Measurements from ENCODE around the gene SLC25A29. TPM values are rescaled to one million over a fixed set of nuclear protein-coding genes. Genes with fewer than 3 reads are reported as not detected.

Gene SLC25A29
- total and polyA plus RNA-seq, 2 of the 13 experiments (the other 11 are each of a cell fraction or from before 2014, with no cell fraction given) = 12.2 to 17.2 TPM

DNA sequence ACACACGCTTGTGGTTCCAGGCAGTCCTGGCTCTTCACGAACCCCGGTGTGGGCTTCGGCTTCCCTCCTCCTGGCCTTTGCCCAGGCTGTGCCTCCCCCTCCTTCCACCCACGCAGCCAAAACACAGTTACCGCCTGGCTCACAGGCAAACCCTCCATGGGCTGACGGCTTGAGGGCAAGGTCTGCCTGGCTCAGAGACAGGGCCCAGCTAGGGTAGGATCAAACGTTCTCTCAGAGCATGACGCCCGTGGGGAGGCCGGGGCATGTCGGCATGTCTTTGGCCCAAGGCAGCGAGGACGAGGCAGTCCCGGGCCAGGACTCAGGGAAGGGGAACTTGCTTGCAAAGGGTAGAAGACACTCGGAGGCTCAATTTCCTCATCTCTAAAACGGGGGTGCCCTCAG, 19.0 kb upstream of the SLC25A29 start (continued):
- TF ChIP-seq, protein P1, sequence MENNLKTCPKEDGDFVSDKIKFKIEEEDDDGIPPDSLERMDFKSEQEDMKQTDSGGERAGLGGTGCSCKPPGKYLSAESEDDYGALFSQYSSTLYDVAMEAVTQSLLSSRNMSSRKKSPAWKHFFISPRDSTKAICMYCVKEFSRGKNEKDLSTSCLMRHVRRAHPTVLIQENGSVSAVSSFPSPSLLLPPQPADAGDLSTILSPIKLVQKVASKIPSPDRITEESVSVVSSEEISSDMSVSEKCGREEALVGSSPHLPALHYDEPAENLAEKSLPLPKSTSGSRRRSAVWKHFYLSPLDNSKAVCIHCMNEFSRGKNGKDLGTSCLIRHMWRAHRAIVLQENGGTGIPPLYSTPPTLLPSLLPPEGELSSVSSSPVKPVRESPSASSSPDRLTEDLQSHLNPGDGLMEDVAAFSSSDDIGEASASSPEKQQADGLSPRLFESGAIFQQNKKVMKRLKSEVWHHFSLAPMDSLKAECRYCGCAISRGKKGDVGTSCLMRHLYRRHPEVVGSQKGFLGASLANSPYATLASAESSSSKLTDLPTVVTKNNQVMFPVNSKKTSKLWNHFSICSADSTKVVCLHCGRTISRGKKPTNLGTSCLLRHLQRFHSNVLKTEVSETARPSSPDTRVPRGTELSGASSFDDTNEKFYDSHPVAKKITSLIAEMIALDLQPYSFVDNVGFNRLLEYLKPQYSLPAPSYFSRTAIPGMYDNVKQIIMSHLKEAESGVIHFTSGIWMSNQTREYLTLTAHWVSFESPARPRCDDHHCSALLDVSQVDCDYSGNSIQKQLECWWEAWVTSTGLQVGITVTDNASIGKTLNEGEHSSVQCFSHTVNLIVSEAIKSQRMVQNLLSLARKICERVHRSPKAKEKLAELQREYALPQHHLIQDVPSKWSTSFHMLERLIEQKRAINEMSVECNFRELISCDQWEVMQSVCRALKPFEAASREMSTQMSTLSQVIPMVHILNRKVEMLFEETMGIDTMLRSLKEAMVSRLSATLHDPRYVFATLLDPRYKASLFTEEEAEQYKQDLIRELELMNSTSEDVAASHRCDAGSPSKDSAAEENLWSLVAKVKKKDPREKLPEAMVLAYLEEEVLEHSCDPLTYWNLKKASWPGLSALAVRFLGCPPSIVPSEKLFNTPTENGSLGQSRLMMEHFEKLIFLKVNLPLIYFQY (CRISPR knock-in tag; IDR thresholded peaks at IDR 0.05; ENCODE audit: borderline replicate concordance) = 0 out of 2 replicates have a peak, but pooled peaks have one; percentile 21
- TF ChIP-seq, protein P2, sequence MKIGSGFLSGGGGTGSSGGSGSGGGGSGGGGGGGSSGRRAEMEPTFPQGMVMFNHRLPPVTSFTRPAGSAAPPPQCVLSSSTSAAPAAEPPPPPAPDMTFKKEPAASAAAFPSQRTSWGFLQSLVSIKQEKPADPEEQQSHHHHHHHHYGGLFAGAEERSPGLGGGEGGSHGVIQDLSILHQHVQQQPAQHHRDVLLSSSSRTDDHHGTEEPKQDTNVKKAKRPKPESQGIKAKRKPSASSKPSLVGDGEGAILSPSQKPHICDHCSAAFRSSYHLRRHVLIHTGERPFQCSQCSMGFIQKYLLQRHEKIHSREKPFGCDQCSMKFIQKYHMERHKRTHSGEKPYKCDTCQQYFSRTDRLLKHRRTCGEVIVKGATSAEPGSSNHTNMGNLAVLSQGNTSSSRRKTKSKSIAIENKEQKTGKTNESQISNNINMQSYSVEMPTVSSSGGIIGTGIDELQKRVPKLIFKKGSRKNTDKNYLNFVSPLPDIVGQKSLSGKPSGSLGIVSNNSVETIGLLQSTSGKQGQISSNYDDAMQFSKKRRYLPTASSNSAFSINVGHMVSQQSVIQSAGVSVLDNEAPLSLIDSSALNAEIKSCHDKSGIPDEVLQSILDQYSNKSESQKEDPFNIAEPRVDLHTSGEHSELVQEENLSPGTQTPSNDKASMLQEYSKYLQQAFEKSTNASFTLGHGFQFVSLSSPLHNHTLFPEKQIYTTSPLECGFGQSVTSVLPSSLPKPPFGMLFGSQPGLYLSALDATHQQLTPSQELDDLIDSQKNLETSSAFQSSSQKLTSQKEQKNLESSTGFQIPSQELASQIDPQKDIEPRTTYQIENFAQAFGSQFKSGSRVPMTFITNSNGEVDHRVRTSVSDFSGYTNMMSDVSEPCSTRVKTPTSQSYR (CRISPR knock-in tag; IDR thresholded peaks at IDR 0.05; ENCODE audit: borderline replicate concordance) = peak; percentile 35; the same call in 1 of the 2 replicates
- TF ChIP-seq, protein P3, sequence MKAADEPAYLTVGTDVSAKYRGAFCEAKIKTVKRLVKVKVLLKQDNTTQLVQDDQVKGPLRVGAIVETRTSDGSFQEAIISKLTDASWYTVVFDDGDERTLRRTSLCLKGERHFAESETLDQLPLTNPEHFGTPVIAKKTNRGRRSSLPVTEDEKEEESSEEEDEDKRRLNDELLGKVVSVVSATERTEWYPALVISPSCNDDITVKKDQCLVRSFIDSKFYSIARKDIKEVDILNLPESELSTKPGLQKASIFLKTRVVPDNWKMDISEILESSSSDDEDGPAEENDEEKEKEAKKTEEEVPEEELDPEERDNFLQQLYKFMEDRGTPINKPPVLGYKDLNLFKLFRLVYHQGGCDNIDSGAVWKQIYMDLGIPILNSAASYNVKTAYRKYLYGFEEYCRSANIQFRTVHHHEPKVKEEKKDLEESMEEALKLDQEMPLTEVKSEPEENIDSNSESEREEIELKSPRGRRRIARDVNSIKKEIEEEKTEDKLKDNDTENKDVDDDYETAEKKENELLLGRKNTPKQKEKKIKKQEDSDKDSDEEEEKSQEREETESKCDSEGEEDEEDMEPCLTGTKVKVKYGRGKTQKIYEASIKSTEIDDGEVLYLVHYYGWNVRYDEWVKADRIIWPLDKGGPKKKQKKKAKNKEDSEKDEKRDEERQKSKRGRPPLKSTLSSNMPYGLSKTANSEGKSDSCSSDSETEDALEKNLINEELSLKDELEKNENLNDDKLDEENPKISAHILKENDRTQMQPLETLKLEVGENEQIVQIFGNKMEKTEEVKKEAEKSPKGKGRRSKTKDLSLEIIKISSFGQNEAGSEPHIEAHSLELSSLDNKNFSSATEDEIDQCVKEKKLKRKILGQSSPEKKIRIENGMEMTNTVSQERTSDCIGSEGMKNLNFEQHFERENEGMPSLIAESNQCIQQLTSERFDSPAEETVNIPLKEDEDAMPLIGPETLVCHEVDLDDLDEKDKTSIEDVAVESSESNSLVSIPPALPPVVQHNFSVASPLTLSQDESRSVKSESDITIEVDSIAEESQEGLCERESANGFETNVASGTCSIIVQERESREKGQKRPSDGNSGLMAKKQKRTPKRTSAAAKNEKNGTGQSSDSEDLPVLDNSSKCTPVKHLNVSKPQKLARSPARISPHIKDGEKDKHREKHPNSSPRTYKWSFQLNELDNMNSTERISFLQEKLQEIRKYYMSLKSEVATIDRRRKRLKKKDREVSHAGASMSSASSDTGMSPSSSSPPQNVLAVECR (CRISPR knock-in tag; IDR thresholded peaks at IDR 0.05; ENCODE audit: borderline replicate concordance) = peak; percentile 41; the same call in 1 of the 2 replicates
- TF ChIP-seq, protein P4, sequence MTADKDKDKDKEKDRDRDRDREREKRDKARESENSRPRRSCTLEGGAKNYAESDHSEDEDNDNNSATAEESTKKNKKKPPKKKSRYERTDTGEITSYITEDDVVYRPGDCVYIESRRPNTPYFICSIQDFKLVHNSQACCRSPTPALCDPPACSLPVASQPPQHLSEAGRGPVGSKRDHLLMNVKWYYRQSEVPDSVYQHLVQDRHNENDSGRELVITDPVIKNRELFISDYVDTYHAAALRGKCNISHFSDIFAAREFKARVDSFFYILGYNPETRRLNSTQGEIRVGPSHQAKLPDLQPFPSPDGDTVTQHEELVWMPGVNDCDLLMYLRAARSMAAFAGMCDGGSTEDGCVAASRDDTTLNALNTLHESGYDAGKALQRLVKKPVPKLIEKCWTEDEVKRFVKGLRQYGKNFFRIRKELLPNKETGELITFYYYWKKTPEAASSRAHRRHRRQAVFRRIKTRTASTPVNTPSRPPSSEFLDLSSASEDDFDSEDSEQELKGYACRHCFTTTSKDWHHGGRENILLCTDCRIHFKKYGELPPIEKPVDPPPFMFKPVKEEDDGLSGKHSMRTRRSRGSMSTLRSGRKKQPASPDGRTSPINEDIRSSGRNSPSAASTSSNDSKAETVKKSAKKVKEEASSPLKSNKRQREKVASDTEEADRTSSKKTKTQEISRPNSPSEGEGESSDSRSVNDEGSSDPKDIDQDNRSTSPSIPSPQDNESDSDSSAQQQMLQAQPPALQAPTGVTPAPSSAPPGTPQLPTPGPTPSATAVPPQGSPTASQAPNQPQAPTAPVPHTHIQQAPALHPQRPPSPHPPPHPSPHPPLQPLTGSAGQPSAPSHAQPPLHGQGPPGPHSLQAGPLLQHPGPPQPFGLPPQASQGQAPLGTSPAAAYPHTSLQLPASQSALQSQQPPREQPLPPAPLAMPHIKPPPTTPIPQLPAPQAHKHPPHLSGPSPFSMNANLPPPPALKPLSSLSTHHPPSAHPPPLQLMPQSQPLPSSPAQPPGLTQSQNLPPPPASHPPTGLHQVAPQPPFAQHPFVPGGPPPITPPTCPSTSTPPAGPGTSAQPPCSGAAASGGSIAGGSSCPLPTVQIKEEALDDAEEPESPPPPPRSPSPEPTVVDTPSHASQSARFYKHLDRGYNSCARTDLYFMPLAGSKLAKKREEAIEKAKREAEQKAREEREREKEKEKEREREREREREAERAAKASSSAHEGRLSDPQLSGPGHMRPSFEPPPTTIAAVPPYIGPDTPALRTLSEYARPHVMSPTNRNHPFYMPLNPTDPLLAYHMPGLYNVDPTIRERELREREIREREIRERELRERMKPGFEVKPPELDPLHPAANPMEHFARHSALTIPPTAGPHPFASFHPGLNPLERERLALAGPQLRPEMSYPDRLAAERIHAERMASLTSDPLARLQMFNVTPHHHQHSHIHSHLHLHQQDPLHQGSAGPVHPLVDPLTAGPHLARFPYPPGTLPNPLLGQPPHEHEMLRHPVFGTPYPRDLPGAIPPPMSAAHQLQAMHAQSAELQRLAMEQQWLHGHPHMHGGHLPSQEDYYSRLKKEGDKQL (CRISPR knock-in tag; IDR thresholded peaks at IDR 0.05; ENCODE audit: low read depth) = no peak
- TF ChIP-seq ZNF891 (CRISPR knock-in tag; IDR thresholded peaks at IDR 0.05) (no peak), ZNF772 (CRISPR knock-in tag; IDR thresholded peaks at IDR 0.05) (peak; percentile 81; the same call in 1 of the 2 replicates), ZNF629 (CRISPR knock-in tag; conservative IDR thresholded peaks at IDR 0.05) (no peak), DPF2 (CRISPR knock-in tag; IDR thresholded peaks at IDR 0.05; ENCODE audit: borderline replicate concordance, low read depth) (peak; percentile 37; the same call in 1 of the 2 replicates)
- TF ChIP-seq, protein P5, sequence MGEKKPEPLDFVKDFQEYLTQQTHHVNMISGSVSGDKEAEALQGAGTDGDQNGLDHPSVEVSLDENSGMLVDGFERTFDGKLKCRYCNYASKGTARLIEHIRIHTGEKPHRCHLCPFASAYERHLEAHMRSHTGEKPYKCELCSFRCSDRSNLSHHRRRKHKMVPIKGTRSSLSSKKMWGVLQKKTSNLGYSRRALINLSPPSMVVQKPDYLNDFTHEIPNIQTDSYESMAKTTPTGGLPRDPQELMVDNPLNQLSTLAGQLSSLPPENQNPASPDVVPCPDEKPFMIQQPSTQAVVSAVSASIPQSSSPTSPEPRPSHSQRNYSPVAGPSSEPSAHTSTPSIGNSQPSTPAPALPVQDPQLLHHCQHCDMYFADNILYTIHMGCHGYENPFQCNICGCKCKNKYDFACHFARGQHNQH (CRISPR knock-in tag; IDR thresholded peaks at IDR 0.05) = peak; percentile 50; the same call in 1 of the 2 replicates
